Prostate gland (tissue), 2 donors: ENCODE measurements around the gene SERAC1.

Source experiments
- CTCF ChIP-seq, 4 experiments: fragments of 200-600 bp in 2 of 4; fragments of 450-650 bp in 2 of 4; sonication (generic) in 2 of 4; IDR thresholded peaks; 1 replicate in 3 of 4; 2 replicates in 1 of 4; pipeline ENCODE4 v1.5.1; 2016 to 2019; ENCODE audit warnings: antibody characterized with exemption in 4 of 4, mild to moderate bottlenecking in 2 of 4, moderate library complexity in 2 of 4
- POLR2A ChIP-seq: fragments of 450-650 bp; IDR thresholded peaks from one replicate; pipeline ENCODE4 v1.6.1; 2016; ENCODE audit warnings: antibody characterized with exemption, mild to moderate bottlenecking
- POLR2AphosphoS5 ChIP-seq: sonication (generic); formaldehyde crosslinking; IDR thresholded peaks from one replicate; pipeline ENCODE4 v1.6.1; 2017; ENCODE audit warnings: antibody characterized with exemption

GRCh38 chr6:158160932-158161539, 7.0 kb downstream of the SERAC1 start:
- TF ChIP-seq CTCF (IDR thresholded peaks at IDR 0.05) = no peak
- no peak for TF ChIP-seq POLR2A
- no peak for TF ChIP-seq POLR2AphosphoS5
